ENCODE results near the gene GADD45A.

Gene GADD45A

DNA sequence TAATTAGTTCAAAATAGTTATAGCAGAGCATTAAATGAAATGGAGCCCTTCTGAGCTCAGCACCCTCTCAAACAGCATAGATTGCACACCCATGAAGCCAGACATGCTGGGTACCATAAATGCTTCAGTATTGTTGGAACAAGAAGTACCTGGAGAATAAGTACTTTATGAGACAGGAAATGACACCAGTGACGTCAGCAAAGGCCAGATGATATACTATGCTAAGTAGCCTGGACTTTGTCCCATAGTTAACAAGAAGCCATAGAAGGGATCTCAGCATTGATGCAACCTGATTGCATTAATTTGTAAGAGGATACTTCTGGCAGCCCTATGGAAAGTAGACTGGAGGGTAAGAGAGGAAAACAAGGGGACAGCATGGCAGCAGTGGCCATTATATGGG lies 16.3 kb upstream of the GADD45A start:
- no peak overlapping the region for H3K4me3 ChIP-seq (ENCODE audit: low read depth, low read length)
- TF ChIP-seq, protein P1, sequence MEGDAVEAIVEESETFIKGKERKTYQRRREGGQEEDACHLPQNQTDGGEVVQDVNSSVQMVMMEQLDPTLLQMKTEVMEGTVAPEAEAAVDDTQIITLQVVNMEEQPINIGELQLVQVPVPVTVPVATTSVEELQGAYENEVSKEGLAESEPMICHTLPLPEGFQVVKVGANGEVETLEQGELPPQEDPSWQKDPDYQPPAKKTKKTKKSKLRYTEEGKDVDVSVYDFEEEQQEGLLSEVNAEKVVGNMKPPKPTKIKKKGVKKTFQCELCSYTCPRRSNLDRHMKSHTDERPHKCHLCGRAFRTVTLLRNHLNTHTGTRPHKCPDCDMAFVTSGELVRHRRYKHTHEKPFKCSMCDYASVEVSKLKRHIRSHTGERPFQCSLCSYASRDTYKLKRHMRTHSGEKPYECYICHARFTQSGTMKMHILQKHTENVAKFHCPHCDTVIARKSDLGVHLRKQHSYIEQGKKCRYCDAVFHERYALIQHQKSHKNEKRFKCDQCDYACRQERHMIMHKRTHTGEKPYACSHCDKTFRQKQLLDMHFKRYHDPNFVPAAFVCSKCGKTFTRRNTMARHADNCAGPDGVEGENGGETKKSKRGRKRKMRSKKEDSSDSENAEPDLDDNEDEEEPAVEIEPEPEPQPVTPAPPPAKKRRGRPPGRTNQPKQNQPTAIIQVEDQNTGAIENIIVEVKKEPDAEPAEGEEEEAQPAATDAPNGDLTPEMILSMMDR (IDR thresholded peaks at IDR 0.05; ENCODE audit: low read depth, low read length): no peak

DNA sequence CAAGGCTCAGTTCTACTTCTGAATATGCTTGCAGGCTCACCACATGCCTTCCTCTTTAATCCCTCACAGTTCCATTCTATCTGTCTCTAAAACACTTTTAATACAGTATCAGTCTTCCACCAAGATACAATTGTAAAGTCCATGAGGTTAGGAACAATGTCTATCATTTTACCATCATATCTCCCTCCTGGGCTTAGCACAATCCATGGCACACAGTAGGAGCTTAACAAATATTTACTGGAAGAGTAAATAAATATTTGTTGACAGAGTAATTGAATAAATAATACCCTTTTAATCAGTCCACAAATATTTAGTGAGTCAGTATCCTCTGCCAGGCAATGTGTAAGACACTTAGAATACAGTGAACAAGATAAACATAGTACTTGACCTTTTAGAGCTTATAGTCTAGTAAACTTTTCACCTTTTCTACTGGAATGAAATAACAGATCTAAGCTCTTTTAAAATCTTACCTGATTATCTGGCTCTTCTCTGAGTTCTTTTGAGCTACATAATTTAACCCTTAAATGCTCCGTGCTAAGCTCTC lies 12.7 kb upstream of the GADD45A start:
- TF ChIP-seq, protein P1 (IDR thresholded peaks at IDR 0.05; ENCODE audit: low read depth, low read length): no peak
- H3K4me3 ChIP-seq (ENCODE audit: low read depth, low read length): no peak overlapping the region

DNA sequence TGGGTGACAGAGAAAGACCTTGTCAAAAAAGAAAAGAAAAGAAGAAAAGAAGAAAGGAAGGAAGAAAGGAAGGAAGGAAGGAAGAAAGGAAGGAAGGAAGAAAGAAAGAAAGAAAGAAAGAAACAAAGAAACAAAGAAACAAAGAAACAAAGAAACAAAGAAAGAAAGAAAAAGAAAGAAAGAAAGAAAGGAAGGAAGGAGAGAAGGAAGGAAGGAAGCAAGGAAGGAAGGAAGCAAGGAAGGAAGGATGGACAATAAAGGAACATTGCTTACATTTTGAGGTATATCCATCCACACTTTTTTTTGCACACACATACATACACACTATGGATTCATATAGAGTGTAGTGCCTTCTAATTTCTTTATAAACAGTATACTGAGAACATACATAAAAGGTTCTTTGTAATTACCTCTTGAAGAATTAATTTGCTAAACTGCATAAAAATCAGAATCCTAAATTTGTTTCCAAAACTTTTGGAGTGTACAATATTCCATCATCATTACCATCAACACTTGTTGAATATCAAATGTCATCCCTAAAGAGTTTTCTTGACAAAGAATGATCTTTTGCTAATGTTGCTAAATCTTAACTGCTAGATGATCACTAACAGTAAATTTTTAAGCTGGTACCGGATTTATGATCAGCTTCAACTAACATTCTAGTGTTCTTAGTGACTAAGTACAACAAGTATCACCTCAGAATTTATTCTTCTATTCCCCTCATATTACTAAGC lies 11.4 kb upstream of the GADD45A start:
- TF ChIP-seq, protein P1 (IDR thresholded peaks at IDR 0.05; ENCODE audit: low read depth, low read length): no peak
- no peak overlapping the region for H3K4me3 ChIP-seq (ENCODE audit: low read depth, low read length)

GRCh38 chr1:67674260-67675011 lies 10.6 kb upstream of the GADD45A start:
- H3K4me3 ChIP-seq (ENCODE audit: low read depth, low read length): no peak overlapping the region
- TF ChIP-seq, protein P1 (IDR thresholded peaks at IDR 0.05; ENCODE audit: low read depth, low read length): no peak

DNA sequence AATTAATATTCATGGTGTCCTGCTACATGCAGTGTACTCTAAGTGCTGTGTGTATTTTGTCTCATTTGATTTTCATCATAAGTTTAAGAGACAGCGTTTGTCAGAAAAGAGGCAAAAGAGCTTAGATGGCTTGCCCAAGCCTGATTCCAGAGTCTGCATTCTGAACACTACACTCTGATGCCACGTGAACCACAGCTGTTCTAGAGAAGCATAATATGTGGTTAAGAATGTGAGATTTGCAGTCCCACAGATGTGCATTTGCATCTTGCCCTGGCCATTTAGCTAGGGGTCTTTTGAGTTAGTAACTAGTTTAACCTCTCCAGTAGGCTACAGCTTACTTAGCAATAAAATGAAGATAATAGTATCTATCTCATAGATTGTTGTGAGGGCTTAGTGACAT lies 9.2 kb upstream of the GADD45A start:
- no peak overlapping the region for H3K4me3 ChIP-seq (ENCODE audit: low read depth, low read length)
- TF ChIP-seq, protein P1 (IDR thresholded peaks at IDR 0.05; ENCODE audit: low read depth, low read length): no peak

DNA sequence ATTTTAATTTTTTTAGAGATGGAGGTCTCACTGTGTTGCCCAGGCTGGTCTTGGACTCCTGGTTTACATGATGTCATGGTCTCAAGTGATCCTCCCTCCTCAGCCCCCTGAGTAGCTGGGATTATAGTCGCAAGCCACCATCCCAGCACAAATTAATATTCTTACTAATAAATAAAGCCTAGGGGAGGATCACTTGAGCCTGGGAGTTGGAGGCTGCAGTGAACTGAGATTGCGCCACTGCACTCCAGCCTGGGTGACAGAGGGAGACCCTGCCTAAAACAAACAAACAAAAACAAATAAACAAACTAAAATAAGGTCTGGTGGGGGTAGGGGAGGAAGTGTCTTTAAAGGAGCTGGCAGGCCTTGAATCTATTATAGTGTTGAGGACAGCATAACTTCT lies 8.7 kb upstream of the GADD45A start:
- TF ChIP-seq, protein P1 (IDR thresholded peaks at IDR 0.05; ENCODE audit: low read depth, low read length): no peak
- no peak overlapping the region for H3K4me3 ChIP-seq (ENCODE audit: low read depth, low read length)

DNA sequence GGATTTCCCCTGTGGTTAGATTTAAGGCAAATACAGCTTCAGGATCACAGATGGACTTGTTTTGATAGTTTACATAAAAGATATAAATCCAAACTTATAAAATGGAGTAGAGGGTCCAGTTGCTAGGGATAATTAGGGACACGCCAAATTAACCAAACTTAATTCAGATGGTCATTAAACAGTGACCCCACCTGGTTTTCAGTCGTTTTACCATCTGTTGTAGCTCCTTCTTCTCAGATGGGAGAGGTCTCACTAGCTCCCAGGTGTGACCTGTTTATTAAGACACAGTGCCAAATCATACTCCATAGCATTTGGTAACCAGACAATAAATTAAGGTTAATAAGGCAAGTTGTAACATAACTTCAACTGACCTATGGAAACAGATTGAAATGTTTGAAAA lies 8.1 kb upstream of the GADD45A start:
- TF ChIP-seq, protein P1 (IDR thresholded peaks at IDR 0.05; ENCODE audit: low read depth, low read length): no peak
- no peak overlapping the region for H3K4me3 ChIP-seq (ENCODE audit: low read depth, low read length)

Data from WI38 (cell line).